NCI-H2171 (cell line): ENCODE results near the gene ZNF70.
A peak's percentile ranks its signal among the peaks of the same experiment; 100 is the strongest.

Experiments used
- DNase-seq: peaks from one replicate; lab custom pipeline; 2025; lab: John Stamatoyannopoulos, UW

ZNF70 gene

DNA sequence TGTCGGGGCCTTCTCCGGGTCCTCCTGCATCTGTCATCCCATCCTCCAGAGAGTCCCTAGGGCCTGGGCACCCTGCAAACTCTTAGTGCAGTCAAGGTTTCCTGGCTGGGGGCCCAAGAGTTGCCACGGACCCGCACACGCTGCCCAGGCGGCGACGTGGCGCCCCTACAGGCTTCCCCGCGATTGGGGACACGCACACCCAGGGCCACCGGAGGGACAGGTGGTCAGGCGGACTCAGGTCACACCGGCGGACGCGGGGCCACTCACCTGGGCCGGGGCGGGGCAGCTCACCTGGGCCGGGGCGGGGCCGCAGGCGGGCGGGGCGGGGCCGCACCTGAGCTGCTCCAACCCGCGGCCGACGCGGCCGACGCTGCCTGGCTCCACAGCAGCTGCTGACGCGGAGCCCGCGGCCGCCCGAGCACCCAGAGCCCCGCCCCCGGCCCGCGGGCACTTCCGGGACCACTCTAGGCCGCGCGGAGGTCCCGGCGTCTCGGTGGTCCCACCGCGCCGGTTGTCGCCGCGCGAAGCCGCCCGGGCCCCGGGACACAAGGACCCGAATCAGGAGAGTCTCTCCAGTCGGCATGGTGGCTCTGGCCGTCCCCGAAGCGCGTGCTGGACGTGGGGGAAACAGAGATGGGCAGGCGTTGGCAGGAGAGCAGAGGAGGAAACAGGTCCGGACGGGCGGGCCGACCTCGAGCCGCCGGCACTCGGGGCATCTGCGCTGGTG is at the start of gene ZNF70:
TSS of gene ZNF70 (minus strand) at position 399 of the 727 bp plus-strand sequence. CDS start 5,972 bp downstream, outside the sequence.
- DNase-seq = peak; percentile 94

DNA sequence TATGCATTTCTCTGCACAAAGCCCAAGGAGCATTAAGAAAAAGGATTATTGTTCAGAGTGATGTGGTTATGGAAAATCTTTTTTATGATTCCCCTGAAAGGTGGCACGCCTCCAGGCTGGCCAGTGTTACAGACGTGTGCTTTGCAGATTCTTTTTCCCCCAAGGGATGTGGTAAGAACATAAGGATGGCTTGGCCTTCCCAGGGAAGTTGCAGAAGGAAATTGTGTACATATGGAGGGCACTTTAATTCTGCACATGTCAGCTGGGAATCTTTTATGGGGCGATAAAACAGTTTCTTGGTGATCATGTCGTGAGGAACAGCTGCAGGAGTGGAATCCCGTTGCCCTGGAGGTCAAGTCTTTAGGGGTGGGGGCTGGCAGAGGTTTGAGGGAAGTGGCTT is 45.5 kb upstream of the ZNF70 start:
- DNase-seq = no peak

DNA sequence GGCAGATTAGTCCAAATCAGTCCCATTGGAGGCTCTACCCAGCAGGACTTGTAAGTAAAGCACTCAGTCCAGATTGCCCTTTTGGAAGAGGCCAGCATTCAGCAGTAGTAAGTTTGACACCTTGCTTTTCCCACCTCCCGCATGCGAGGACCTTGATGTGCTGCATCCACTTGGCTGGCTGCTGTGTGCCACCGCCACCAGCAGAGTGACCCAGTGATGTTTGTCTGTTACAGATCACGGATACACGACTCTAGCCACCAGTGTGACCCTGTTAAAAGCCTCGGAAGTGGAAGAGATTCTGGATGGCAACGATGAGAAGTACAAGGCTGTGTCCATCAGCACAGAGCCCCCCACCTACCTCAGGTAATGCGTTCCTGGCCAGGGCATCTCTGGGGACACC is 42.4 kb upstream of the ZNF70 start:
- no peak for DNase-seq

DNA sequence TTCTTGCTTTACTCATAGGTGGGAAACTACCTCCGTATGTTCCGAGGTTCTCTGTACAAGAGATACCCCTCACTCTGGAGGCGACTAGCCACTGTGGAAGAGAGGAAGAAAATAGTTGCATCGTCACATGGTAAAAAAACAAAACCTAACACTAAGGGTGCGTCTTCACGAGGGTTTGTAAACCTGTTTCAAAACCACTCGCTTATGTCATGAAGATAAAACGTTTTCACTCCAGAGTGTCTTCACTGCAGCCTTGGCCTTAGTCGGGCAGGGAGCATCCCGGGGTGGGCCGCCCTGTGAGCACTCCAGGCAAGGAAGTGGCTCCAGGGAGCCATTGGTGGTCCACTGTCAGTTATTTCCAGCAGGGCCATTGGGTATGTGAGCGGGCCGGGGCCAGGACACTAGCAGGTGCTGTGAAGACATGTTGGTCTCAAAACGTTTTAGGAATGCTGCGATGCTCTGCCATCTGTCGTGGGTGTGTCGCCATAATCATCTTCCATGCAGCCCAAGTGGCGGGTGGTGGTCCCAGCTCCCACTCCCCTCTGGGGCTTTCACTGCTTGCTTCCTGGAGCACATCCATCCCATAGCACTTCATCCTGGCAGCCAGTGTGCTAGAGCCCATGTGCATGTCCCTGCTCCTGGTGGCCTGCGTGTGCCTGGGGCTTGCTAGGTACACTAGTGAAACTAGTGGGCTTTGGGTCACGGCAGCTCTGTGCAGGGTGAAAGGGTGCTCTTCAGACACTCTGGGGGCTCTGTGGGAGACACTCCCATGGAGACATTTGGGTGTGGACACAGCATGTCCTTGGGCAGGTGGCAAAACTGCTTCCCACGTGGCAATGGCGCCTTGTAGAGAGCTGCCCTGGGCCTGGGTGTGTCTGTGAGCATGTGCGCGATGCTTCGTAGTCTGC is 41.1 kb upstream of the ZNF70 start:
- no peak for DNase-seq

DNA sequence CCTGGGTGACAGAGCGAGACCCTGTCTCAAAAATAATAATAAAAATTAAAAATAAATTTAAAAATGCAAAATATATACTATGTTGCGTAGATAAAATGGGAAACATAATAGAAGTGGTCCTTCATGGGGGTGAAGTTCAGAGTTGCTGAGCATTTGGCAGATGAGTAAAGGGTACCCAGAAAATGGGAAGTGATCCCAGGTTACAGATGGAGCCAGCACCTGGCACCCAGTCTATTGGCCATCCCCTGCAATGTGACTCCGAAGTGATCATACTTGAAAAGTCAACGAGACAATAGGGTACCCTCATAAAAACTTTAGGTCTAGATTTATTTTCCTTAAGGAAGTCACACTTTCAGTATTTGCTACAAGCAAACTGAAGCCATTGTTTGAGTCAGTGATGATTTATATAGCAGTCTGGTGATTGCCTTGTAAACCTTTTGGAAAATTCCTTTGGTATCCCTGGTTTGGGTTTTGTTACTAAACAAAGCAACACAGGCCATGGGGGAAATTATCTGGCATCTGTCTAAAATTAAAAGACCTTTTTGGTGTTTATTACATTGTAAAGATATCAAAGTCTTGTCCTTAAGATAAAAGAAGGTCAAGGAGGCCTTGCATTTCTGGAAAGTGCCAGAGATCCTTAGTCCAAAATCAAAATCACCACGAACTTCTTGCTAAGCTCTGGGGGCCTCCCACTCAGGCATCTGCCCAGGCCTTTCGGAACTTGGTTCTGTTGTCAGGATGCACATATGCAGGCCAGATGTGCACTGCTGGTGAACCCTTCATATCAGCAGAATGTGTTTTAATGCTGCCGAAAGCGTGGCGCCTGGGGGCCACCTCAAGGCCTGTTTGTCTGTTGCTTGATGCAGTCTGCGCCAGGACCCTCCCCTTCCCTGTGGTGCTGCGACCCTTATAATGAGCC is 40.2 kb upstream of the ZNF70 start:
- DNase-seq = no peak

DNA sequence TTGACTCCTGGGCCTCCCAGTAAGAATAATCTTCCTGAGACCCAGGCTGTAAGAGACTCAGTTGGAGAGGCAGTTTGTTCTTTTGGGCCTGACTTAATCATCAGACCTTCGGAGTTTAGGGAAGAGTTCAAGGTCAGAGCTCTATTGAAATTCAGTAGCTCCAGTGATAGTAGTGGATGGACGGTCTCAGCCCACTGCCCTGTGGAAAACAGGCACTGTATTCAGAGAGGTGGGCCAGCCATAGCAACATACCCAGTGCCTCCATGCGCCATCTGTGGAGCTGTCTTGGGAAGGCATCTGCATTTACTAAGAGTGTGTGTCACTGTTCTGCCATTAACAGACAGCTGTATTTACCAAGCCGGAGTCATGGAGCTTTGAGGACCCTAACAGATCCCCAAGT is 38.7 kb upstream of the ZNF70 start:
- no peak for DNase-seq

DNA sequence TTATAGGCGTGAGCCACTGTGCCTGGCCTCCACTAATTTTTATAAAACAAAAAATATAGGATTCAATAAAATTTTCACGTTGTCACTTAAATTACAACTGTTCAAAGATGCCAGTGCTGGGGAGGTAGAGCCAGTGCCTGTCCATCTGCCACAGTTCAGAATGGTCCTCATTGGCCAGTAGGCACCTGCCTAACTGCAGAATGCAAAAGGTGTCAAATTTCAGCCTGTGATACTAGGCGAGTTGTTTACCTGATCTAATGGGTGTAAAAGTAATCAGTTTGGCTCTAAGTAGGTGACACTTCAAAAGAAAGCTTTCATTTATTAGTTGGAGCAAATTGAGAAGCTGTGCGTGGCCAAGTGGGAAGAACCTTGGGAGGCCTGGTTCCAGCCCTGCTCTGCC is 38.2 kb upstream of the ZNF70 start:
- no peak for DNase-seq

DNA sequence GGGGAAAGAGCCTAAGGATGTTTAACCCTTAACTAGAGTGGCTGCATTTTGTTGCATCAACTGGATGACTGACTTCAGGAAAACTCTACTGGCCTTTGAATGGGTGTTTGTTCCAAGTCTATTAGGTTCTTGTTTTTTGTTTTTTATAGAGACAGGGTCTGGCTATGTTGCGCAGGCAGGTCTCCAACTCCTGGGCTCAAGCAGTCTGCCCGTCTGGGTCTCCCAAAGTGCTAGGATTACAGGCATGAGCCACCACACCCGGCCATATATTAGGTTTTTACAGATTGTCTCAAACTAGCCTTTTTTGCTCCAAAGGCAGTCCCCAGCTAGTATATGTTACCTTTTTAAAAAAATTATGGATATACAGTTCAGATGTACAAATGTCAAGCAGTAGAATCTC is 37.0 kb upstream of the ZNF70 start:
- no peak for DNase-seq

DNA sequence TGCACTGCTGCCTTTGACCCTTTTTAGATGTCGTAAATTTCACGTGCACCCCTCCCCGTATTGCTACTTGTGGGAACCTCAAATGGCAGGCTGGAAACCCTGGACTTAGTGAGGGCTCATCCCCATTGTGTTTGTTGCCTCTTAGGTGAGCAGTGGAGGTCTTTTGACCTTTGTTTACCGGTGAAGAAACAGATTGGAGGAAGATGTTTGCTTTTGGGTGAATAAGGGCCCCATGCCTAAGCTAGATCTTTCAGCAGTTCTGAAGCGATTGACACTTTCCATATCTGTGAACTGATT is 36.6 kb upstream of the ZNF70 start:
- DNase-seq = no peak

DNA sequence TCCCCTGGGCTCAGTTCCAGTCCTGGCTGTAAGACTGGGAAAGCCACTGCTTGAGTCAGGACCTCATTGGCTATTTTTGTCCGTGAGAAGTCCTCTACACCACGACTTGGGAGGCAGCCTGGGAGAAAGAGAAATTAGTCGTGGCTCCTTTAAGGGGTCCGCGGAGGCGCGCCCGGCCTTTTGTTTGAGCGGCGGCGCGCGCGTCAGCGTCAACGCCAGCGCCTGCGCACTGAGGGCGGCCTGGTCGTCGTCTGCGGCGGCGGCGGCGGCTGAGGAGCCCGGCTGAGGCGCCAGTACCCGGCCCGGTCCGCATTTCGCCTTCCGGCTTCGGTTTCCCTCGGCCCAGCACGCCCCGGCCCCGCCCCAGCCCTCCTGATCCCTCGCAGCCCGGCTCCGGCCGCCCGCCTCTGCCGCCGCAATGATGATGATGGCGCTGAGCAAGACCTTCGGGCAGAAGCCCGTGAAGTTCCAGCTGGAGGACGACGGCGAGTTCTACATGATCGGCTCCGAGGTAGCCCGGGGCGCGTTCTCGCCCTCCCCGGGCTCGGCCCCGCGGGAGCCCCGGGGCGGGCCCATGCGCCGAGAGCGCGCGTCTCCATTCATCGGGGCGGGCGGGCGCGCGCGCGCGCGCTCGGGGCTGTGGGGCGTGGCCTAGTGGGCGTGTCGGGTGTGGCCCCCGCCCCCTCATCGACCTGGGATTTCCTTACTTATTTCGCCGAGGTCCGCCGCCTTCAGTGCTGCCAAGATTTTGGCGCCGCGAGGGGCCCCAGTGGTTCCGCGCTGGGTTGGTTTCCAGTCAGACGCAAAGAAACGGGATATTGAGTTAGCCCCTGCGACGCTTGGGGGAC is 36.1 kb upstream of the ZNF70 start, which contains the start of gene SMARCB1:
TSS of gene SMARCB1 (plus strand) at position 215 of the 848 bp plus-strand sequence. CDS start at position 419, 204 bp downstream.
- peak; percentile 84 for DNase-seq

DNA sequence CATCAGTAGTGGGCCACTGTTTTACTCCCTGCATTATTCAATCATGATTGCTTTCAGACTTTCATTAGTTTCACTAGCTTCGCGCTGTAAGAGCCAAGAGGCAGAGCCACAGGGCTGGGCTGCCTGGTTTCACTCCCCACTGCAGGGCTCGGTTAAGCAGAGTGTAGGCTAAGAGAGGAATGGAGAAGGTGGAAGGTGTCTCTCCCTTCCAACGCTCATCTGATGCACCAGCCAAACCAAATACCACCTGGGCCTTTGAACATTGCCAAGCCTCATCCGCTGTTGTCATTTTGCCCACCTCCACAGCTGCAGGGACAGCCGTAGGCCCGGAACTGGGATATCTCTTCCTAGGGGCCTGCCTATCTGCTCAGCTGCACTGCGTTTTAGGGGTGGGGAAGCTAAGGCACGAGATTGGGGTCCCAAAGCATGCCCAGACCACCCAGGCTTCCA is 35.4 kb upstream of the ZNF70 start:
- DNase-seq = no peak

DNA sequence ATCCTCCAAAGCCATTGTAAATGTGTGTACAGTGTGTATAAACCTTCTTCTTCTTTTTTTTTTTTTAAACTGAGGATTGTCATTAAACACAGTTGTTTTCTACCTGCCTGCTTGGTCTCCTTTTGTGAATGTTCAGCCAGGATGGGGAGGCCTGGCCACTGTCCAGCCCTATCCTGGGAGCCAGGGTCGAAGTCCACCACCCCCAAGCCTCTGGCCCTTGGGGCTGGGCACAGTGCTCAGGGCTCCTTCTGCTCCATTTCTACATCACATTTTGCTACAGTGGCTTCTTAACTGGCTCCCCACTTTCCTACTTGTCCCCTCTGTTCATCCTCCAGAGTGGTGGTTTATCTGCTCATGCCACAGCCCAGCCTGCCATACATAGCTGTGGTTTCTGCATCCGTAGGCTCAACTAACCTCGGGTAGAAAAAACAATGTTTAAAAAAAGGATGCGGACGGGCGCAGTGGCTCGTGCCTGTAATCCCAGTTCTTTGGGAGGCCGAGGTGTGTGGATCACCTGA is 33.4 kb upstream of the ZNF70 start:
- DNase-seq = no peak

DNA sequence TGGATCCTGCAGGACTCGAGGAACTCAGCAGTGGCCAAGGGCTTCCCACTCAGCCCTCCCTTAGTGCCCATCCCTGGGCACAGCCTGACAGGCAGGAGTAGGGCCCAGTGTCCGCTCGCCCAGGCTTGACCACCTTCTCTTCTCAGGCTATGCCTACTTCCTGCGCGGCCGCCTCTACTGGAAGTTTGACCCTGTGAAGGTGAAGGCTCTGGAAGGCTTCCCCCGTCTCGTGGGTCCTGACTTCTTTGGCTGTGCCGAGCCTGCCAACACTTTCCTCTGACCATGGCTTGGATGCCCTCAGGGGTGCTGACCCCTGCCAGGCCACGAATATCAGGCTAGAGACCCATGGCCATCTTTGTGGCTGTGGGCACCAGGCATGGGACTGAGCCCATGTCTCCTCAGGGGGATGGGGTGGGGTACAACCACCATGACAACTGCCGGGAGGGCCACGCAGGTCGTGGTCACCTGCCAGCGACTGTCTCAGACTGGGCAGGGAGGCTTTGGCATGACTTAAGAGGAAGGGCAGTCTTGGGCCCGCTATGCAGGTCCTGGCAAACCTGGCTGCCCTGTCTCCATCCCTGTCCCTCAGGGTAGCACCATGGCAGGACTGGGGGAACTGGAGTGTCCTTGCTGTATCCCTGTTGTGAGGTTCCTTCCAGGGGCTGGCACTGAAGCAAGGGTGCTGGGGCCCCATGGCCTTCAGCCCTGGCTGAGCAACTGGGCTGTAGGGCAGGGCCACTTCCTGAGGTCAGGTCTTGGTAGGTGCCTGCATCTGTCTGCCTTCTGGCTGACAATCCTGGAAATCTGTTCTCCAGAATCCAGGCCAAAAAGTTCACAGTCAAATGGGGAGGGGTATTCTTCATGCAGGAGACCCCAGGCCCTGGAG is 32.6 kb upstream of the ZNF70 start:
- DNase-seq = no peak

DNA sequence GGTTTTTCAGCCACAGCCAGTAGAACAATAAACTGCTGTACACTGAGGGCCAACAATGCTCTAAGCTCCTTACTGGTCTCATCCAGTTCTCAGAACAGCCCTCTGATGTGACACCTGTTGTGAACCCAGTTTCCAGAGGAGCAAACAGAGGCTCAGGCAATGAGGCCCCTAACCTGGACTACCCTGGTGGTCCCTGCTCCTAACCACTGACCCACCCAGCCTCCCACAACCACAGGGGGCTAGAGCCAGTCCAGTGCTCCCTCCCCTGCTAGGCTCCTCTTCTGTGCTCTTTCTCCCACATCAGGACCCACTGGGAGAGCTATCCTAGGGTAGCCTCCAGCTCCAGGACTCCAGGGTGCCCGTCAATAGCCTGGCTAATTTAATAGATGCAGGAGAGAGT is 31.8 kb upstream of the ZNF70 start:
- no peak for DNase-seq

DNA sequence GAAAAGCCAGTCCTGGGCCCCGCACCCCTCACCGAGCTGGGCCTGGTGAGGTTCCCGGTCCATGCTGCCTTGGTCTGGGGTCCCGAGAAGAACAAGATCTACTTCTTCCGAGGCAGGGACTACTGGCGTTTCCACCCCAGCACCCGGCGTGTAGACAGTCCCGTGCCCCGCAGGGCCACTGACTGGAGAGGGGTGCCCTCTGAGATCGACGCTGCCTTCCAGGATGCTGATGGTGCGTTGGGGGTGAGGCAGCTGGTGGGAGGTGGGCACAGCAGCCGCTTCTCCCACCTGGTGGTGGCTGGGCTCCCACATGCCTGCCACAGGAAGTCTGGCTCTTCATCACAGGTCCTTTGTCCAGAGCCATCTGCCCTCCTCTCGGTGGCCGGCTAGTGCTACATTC is 31.3 kb upstream of the ZNF70 start:
- no peak for DNase-seq

DNA sequence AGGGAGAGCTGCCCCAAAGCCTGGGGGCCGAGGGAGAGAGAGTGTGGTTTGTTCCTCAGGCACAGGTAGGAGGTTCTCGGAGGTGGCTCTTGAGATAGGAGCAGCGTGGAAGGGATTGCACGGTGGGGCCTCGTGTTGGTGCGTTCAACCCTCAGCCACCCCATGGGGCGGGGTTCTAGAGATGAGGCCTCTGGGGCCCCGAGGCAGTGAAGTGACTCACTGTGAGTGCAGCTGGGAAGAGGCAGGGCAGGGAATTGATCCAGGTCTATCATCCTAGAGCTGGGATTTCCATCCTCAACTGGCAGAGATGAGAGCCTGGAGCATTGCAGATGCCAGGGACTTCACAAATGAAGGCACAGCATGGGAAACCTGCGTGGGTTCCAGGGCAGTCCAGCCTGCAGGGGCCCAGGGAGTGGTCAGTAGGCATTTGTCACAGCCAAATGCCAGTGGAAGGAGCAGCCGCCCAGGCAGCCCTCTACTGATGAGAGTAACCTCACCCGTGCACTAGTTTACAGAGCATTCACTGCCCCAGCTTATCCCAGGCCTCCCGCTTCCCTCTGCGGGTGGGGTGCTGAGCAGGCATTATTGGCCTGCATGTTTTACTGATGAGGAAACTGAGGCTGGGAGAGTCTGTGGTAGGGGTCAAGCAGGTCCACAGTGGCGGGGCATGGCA is 30.7 kb upstream of the ZNF70 start:
- DNase-seq = no peak

DNA sequence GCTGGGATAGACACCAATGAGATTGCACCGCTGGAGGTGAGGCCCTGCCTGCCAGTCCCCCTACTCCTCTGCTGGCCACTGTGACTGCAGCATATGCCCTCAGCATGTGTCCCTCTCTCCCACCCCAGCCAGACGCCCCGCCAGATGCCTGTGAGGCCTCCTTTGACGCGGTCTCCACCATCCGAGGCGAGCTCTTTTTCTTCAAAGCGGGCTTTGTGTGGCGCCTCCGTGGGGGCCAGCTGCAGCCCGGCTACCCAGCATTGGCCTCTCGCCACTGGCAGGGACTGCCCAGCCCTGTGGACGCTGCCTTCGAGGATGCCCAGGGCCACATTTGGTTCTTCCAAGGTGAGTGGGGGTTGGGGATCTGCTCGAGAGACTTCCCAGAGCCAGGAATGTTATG is 30.2 kb upstream of the ZNF70 start:
- DNase-seq = no peak

DNA sequence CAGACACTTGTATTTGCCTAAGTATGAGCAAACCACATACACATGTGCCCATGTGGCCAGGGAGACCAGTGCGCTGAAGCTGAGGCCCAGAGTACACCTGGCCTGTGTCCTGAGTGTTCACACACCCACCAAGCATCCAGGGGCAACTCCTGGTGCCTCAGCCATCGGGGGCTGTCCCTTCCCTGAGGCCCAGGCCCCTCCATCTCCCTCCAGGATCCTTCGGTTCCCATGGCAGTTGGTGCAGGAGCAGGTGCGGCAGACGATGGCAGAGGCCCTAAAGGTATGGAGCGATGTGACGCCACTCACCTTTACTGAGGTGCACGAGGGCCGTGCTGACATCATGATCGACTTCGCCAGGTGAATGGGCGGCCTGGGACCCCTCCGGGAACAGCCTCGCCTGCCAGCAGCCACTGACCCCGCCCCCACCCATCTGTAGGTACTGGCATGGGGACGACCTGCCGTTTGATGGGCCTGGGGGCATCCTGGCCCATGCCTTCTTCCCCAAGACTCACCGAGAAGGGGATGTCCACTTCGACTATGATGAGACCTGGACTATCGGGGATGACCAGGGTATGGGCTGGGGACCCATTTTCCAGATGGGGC is 29.3 kb upstream of the ZNF70 start:
- DNase-seq = no peak

DNA sequence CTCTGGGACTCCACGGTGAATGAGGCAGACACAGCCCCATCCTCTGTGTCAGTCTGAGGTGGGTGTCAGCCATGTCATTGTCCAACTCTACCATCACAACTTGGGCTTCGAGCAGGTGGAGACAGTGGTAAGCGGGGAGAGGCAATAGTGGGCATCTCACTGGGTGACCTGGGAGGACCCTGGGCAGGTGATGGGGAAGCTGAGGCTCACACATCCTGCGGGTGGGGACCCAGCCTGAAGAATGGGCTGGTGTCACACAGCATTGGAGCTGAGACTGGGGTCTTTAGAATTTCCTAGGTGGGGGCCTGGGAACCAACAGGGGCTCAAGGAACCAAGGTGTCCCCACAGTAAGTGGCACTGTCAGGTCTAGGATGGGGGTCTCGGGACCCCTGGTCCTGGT is 28.8 kb upstream of the ZNF70 start:
- DNase-seq = no peak
